Measurements from ENCODE around the gene SOCS3.
A peak's percentile ranks its signal among the peaks of the same experiment; 100 is the strongest.

DNA sequence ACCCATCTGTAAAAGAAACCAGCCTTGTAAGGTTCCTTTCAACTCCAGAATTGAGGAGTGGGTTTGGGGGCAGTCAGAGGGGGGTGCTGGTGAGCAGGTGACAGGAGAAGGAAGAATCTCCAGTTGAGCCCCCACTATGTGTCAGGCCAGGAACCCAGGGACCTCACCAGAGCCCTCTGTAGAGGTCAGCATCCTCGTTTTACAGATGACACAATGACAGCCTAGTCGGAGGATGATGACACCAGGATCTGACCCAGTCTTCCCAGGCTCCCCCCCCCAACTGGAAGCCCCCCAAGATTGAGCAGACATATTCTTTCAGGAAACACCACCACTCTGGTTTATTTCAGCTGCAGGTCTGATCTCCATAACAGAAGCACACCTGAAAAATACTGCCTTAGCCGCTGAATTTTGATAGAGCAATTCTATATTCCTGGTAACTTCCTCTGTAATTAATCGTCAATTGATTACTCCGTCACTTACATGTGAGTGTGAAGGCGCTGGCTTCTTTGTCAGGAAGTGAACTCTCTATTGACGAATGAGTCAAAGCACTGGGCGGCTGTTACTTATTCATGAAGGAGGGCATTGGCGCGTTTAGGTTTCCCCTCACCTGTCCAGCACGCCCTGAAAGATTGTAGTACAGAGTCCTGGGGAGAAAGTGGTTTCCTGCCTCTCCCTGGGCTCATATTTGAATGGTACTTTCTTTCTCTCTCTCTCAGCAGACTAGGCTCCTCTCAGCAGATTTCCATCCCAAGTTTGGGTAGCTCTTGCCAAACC, 21.2 kb downstream of the SOCS3 start:
- TF ChIP-seq, protein P1, sequence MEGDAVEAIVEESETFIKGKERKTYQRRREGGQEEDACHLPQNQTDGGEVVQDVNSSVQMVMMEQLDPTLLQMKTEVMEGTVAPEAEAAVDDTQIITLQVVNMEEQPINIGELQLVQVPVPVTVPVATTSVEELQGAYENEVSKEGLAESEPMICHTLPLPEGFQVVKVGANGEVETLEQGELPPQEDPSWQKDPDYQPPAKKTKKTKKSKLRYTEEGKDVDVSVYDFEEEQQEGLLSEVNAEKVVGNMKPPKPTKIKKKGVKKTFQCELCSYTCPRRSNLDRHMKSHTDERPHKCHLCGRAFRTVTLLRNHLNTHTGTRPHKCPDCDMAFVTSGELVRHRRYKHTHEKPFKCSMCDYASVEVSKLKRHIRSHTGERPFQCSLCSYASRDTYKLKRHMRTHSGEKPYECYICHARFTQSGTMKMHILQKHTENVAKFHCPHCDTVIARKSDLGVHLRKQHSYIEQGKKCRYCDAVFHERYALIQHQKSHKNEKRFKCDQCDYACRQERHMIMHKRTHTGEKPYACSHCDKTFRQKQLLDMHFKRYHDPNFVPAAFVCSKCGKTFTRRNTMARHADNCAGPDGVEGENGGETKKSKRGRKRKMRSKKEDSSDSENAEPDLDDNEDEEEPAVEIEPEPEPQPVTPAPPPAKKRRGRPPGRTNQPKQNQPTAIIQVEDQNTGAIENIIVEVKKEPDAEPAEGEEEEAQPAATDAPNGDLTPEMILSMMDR (IDR thresholded peaks at IDR 0.05; ENCODE audit: low read depth, low read length, poor library complexity, severe bottlenecking), result peak; percentile 28
- no peak for TF ChIP-seq EZH2phosphoT487 (IDR thresholded peaks at IDR 0.05; ENCODE audit: borderline replicate concordance, low read length)

Data from DOHH2 (cell line).